Effector memory CD8-positive, alpha-beta T cell (primary cell): ENCODE data around the gene TTLL3.

Experiments
- ATAC-seq: fragments of 150-1000 bp; cut with Tn5 transposase; replicated peaks from 2 replicates; pipeline ENCODE4 v1.10.0; 2021; ENCODE audit warnings: mild to moderate bottlenecking, moderate library complexity
- DNase-seq, 3 experiments: peaks; one replicate each; pipeline ENCODE4 v3.0.0; 2021
- H3K27ac Mint-ChIP-seq, 2 donors: one replicate each; pipeline ENCODE4 v1.8.0; 2022; ENCODE audit warnings: mild to moderate bottlenecking in 2 of 2, mixed read lengths in 2 of 2, moderate library complexity in 2 of 2
- H3K27me3 Mint-ChIP-seq, 2 donors: one replicate each; pipeline ENCODE4 v1.8.0; 2022; ENCODE audit warnings: mixed read lengths in 2 of 2
- H3K36me3 Mint-ChIP-seq: one replicate; pipeline ENCODE4 v1.8.0; 2022; ENCODE audit warnings: mild to moderate bottlenecking, moderate library complexity, mixed read lengths; ENCODE audit not compliant: insufficient read depth
- H3K4me1 Mint-ChIP-seq, 2 donors: one replicate each; pipeline ENCODE4 v1.8.0; 2022; ENCODE audit warnings: low read depth in 2 of 2, mixed read lengths in 2 of 2
- H3K4me3 Mint-ChIP-seq, 2 donors: one replicate each; pipeline ENCODE4 v1.8.0; 2022; ENCODE audit warnings: mild to moderate bottlenecking in 2 of 2, mixed read lengths in 2 of 2, moderate library complexity in 2 of 2
- H3K9me3 Mint-ChIP-seq, 2 donors: one replicate each; pipeline ENCODE4 v1.8.0; 2022; ENCODE audit warnings: mixed read lengths in 2 of 2

The TTLL3 gene

DNA sequence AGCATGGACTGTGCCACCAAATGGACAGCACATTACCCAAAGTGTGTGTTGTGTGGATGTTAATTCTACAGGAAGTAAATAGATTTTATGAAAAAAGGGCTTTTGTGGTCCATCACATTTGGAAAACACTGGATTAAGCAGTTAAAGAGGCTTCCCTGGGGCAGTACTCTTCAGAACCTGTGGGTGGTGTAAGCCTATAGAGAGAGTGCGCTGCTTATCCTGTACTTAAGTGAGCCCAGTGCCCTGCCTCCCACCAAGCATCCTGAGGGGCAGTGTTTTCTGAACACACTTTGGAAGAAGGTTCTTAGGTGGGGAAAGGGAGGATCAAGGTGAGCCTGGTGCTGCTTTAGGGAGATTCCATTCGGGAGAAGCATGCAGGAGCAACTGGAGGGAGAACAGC is 10.9 kb downstream of the TTLL3 start:
- ATAC-seq (no peak), DNase-seq (no peak)
- Mint-ChIP-seq H3K4me3 (no peak overlapping the region), H3K36me3 (peaks cover 6% of the 10 kb centered on the region), H3K27me3 (no peaks in the 10 kb centered on the region), H3K27ac (no peak overlapping the region), H3K4me1 (peaks cover 2 to 3% of the 10 kb centered on the region in 2 donors), H3K9me3 (no peaks in the 10 kb centered on the region)

DNA sequence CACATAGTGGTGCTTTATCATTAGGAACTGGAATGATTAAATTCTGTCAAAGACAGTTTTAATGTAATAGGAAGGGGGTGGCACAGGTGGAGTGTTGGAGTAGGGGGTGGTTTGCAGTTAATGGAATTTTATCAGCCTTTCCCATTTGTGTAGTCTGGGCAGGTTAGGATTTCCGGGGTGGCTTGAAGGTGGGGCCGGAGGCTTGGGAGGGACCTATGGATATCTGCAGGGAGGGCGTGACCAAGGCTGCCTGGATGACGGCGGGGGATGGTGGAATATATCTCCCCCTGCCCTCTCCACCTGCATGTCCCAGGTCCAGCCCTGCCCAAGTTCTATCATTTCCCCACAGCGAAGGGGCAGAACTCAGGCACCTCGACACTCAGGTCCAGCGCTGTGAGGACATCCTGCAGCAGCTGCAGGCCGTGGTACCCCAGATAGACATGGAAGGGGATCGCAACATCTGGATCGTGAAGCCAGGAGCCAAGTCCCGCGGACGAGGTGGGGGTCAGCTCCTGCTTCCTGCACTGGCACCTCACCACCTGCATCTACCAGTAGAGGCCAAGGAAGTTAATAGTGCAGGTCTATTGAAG is 15.5 kb downstream of the TTLL3 start:
- H3K27me3 Mint-ChIP-seq: no peaks in the 10 kb centered on the region
- H3K36me3 Mint-ChIP-seq: peaks cover 18% of the 10 kb centered on the region
- no peak overlapping the region for H3K4me3 Mint-ChIP-seq
- no peaks in the 10 kb centered on the region for H3K9me3 Mint-ChIP-seq
- DNase-seq (no peak), ATAC-seq (no peak)
- H3K27ac Mint-ChIP-seq: no peak overlapping the region
- peaks cover 2 to 6% of the 10 kb centered on the region in 2 donors for H3K4me1 Mint-ChIP-seq

DNA sequence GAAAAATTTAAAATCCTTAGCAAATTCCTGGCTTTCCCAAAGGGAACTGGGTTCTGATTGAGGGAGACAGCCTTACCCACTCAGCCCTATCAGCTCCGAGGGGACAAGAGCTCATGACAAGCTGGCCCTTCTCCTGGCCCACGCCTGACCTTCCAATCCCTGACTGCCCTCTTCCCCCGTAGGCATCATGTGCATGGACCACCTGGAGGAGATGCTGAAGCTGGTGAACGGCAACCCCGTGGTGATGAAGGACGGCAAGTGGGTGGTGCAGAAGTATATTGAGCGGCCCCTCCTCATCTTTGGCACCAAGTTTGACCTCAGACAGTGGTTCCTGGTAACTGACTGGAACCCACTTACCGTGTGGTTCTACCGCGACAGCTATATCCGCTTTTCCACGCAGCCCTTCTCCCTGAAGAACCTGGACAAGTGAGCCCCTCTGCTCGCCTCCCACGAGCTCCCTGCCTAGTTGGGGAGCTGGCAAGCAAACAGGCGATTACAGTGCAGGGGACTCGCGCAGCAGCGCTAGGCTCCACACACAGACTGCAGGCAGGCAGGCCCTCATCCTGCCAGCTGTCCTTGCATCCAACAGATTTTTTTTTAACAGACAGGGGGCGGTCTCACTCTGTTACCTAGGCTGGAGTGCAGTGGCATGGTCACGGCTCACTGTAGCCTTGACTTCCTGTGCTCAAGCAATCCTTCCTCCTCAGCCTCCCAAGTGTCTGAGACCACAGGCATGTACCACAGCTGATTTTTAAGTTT is 16.9 kb downstream of the TTLL3 start:
- no peaks in the 10 kb centered on the region for H3K27me3 Mint-ChIP-seq
- no peak overlapping the region for H3K4me3 Mint-ChIP-seq
- H3K36me3 Mint-ChIP-seq: peaks cover 21% of the 10 kb centered on the region
- no peak for DNase-seq
- no peaks in the 10 kb centered on the region for H3K9me3 Mint-ChIP-seq
- peak; percentile 47 for ATAC-seq
- H3K27ac Mint-ChIP-seq: peak overlapping the region in 1 of 2 donors; percentile 42
- peaks cover 2 to 13% of the 10 kb centered on the region in 2 donors for H3K4me1 Mint-ChIP-seq

DNA sequence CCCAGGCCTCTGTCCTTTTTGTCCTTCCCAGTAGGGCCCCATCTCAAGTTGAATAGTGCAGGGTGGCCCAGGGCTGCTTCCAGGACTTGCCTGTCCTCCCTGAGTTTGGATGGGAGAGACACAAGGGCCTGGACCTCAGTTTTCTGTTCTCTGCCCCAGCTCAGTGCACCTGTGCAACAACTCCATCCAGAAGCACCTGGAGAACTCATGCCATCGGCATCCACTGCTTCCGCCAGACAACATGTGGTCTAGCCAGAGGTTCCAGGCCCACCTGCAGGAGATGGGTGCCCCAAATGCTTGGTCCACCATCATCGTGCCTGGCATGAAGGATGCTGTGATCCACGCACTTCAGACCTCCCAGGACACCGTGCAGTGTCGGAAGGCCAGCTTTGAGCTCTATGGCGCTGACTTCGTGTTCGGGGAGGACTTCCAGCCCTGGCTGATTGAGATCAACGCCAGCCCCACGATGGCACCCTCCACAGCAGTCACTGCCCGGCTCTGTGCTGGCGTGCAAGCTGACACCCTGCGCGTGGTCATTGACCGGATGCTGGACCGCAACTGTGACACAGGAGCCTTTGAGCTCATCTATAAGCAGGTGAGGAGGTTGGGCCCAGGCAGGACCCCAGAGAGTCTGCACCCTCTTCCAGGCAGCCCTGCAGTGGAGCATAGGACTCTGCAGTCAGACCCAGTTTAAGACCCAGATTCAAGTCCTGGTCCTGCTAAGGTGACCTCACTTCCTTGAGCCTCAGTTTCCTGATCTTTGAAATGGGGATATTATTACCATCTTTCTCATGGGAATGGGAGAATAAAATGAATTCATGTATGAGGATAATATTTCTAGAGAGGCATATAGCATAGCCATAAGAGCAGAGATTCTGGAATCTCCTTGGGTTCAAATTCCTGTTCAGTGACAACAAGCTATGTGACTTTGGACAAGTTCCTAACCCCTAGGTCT is 19.0 kb downstream of the TTLL3 start:
- DNase-seq (no peak), ATAC-seq (no peak)
- H3K4me1 Mint-ChIP-seq: peaks cover 2 to 10% of the 10 kb centered on the region in 2 donors
- H3K27ac Mint-ChIP-seq: no peak overlapping the region
- H3K9me3 Mint-ChIP-seq: no peaks in the 10 kb centered on the region
- no peaks in the 10 kb centered on the region for H3K27me3 Mint-ChIP-seq
- no peak overlapping the region for H3K4me3 Mint-ChIP-seq
- peaks cover 23% of the 10 kb centered on the region for H3K36me3 Mint-ChIP-seq

DNA sequence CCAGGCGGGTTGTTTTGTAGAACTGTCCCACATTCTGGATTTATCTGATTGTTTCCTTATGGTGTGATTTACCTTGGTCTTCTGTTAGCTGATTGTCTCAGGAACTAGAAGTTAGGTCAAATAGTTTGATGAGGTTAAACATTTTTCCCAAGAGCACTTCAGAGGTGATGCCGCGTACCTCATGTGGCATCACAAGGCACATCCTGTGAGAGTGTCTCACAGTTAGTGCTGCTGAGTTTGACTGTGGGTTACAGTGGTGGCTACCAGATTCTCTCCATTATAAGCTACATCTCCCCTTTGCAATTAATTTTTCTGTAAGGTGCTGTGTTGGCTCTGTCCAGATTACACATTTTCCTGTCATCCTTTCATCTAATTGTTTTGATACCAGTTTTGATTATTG is 21.2 kb downstream of the TTLL3 start:
- ATAC-seq (no peak), DNase-seq (no peak)
- no peak overlapping the region for H3K27ac Mint-ChIP-seq

DNA sequence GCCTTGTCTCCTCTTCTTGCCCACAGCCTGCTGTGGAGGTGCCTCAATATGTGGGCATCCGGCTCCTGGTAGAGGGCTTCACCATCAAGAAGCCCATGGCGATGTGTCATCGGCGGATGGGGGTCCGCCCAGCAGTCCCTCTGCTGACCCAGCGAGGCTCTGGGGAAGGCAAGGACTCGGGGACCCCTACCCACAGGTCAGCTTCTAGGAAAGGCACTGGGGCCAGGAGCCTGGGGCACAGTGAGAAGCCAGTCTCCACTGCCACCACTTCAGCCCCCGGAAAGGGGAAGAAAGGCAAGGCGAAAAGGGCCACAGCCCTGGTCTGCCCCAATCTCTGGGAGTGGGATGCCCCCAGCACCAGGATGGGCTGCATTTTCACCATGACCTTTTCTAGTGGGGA is 23.0 kb downstream of the TTLL3 start:
- Mint-ChIP-seq H3K27me3 (no peaks in the 10 kb centered on the region), H3K36me3 (peaks cover 27% of the 10 kb centered on the region), H3K27ac (no peak overlapping the region), H3K4me3 (no peak overlapping the region), H3K4me1 (peaks cover 7% of the 10 kb centered on the region in 2 donors), H3K9me3 (no peaks in the 10 kb centered on the region)
- no peak for DNase-seq
- ATAC-seq: no peak

More for the DNA sequence above, 21.2 kb downstream of the TTLL3 start:
- Mint-ChIP-seq H3K9me3 (no peaks in the 10 kb centered on the region), H3K4me1 (peaks cover 3 to 10% of the 10 kb centered on the region in 2 donors), H3K27me3 (no peaks in the 10 kb centered on the region), H3K4me3 (no peak overlapping the region), H3K36me3 (peaks cover 29% of the 10 kb centered on the region)

DNA sequence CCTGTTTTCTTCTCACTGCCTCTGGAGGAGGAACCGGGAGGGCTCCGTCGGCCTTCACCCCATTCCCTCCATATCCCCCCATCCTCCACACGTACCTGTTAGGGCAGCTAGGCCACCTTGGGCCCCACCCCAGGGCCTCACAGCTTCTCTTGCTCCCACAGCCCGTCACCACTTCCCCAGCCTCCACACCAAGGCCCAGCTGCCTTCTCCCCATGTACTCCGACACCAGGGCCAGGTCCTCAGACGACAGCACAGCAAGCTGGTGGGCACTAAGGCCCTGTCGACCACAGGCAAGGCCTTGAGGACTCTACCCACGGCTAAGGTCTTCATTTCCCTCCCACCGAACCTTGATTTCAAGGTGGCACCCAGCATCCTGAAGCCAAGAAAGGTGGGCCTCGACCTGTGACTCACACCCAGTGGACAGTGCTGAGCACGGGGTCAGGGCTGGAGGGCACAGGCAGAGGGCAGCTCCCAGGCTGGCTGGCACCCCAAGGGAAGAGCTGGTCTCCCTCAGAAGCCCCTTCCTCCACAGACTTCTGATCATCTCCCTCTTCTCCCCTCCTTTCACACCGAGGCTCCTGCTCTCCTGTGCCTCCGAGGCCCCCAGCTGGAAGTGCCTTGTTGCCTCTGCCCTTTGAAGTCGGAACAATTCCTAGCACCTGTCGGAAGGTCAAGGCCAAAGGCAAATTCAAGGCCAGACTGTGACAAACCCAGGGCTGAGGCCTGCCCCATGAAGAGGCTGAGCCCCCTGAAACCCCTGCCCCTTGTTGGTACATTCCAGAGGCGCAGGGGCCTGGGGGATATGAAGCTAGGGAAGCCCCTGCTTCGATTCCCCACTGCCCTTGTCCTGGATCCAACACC is 24.7 kb downstream of the TTLL3 start:
- Mint-ChIP-seq H3K4me3 (no peak overlapping the region), H3K27ac (peak overlapping the region; percentile 13 to 49), H3K27me3 (no peaks in the 10 kb centered on the region), H3K4me1 (peaks cover 7% of the 10 kb centered on the region in 2 donors), H3K9me3 (no peaks in the 10 kb centered on the region), H3K36me3 (peaks cover 21% of the 10 kb centered on the region)
- ATAC-seq (no peak), DNase-seq (no peak)

DNA sequence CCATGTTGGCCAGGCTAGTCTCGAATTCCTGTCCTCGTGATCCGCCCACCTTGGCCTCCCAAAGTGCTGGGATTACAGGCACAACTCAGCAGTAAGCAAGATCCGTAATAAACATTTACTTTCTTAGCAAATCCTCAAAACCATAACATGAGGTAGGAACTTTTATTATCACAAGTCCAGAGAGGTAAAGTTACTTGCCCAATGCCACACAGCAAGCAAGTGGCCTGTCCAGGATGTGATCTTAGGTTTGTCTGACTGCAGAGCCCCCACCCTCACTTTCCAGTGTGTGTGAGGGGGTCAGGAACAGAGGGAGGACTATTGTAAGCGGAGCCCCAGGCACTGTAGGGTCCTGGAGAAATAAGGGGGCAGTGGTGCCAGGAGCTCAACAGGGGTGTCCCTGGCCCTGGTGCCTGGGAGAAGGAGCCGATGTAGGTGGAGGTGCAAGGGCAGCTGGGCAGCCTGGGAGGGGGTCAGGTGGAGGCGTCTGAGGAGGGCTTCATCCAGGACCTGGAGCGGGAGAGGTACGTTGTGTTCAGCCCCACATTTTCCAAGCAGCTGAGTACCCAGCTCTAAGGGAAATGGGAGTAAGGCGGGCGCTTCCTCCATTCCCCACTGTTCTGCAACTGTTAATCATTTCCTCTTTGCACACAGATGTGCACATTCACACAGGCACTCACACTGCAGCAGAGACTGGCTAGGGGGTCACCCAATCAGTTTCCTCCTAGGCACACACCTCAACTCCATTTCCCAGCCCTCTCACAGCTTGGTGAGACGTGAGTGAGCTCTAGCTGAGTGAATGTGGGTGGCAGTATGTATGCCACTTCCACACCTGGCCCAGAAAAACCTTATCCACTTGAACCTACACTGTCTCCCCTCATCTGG is 27.9 kb downstream of the TTLL3 start:
- no peak for ATAC-seq
- Mint-ChIP-seq H3K36me3 (peaks cover 21% of the 10 kb centered on the region), H3K4me3 (no peak overlapping the region), H3K27me3 (no peaks in the 10 kb centered on the region), H3K4me1 (peaks cover 8 to 11% of the 10 kb centered on the region in 2 donors), H3K9me3 (no peaks in the 10 kb centered on the region), H3K27ac (peak overlapping the region; percentile 46 to 61)
- DNase-seq: no peak

DNA sequence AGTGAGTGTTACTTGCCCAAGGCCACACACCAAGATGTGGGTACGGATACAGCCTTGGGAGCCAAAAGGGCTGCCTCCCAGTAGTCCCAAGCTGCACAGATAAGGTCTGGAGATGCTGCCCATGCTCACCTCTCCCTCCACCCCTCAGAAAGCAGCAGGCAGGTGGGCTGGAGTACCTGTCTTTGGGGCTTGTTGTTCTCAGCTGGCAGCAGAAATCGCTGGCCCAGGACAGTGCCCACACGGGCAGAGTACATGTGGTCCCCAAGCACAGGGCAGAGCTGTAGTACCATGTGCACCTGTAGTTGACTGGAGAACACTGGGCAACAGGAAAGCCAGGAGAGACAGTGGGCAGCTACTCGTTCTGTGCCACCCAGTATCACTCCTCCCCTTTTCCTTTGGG is 28.8 kb downstream of the TTLL3 start:
- ATAC-seq: no peak
- Mint-ChIP-seq H3K36me3 (peaks cover 23% of the 10 kb centered on the region), H3K9me3 (no peaks in the 10 kb centered on the region)

DNA sequence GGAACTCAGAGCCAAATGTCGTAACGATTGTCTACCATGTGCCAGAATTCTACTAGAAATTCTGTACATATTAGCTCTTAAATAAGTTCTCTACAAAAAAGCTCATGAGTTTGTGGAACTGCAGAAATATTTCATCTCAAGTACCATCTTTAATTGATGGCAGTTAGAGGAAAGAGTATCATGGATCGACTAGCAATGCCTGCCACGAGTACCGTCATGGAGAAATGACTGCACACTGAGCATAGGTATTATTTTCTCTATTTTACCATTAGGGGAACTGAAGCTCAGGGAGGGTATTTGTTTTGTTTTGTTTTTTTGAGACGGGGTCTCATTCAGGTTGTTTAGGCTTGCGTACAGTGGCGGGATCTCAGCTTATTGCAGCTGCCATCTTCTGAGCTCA is 31.0 kb downstream of the TTLL3 start:
- DNase-seq (no peak), ATAC-seq (no peak)
- Mint-ChIP-seq H3K4me3 (no peak overlapping the region), H3K27me3 (no peaks in the 10 kb centered on the region), H3K4me1 (peaks cover 19% of the 10 kb centered on the region in 2 donors), H3K9me3 (no peaks in the 10 kb centered on the region), H3K36me3 (peaks cover 23% of the 10 kb centered on the region), H3K27ac (peak overlapping the region in 1 of 2 donors; percentile 20)

More for the DNA sequence above, 28.8 kb downstream of the TTLL3 start:
- Mint-ChIP-seq H3K27me3 (no peaks in the 10 kb centered on the region), H3K27ac (no peak overlapping the region), H3K4me3 (no peak overlapping the region), H3K4me1 (peaks cover 17 to 18% of the 10 kb centered on the region in 2 donors)
- no peak for DNase-seq

DNA sequence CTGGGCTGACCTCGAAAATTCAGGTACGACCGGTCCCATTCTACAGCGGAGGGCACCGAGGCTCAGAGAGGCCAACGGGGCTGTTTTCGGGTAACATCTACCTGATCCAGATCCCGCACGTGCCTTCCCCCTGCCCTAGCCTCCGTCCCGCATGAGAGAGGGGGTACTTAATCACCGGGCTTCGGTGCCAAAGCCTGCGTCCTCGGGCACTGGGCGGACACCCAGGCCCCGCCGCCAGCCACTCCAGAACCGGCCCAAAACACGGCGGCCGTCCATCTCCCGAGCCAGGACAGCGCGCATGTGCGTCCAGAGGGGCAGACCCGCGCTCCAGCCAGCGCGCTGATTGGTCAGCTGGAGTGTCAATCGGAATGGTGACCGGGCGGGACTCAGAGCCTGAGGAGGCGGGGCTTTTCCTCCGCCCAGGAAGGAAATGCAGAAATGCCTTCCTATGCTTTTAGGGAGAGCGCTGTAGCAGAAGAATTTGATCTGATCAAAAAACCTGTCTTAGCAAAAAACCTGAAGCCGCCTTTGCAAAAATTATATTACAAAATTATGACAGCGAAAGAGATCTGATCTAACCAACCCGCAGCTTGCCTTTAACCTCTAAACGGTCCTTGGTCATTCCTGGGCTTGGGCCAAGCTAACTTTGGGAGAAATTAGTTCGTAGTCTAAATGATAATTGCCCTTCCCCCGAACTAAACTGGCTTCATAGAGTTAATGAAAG is 33.8 kb downstream of the TTLL3 start, which contains the start of gene RPUSD3:
RPUSD3 (minus strand) TSS at position 294 of the 724 bp plus-strand sequence; CDS start at position 276, 18 bp downstream.
- H3K4me3 Mint-ChIP-seq: peak within 1 kb of the TSS; percentile 97 to 100
- H3K9me3 Mint-ChIP-seq: no peaks in the 10 kb centered on the region
- H3K4me1 Mint-ChIP-seq: peaks cover 16 to 19% of the 10 kb centered on the region in 2 donors
- no peaks in the 10 kb centered on the region for H3K27me3 Mint-ChIP-seq
- peaks cover 22% of the 10 kb centered on the region for H3K36me3 Mint-ChIP-seq
- DNase-seq (peak; percentile 97 to 98 (median 98)), ATAC-seq (peak; percentile 98)
- H3K27ac Mint-ChIP-seq: peak within 1 kb of the TSS; percentile 94
